GM21381 (cell line): ENCODE results near the gene MAGI2.

Experiments
- ATAC-seq: cut with Tn5 transposase; IDR thresholded peaks from one replicate; pipeline ENCODE4 v1.9.1; 2021; ENCODE audit warnings: mild to moderate bottlenecking, moderate library complexity; ENCODE audit not compliant: unreplicated experiment

Gene MAGI2

DNA sequence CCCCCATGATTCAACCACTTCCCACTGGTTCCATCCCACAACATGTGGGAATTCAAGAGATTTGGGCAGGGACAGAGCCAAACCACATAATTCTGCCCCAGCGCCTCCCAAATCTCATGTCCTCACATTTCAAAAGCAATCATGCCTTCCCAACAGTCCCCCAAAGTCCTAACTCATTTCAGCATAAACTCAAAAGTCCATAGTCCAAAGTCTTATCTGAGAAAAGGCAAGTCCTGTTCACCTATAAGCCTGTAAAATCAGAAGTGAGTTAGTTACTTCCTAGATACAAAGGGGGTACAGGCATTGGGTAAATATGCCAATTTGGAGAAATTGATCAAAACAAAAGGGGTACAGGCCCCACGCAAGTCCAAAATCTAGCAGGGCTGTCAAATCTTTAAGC is 272.9 kb downstream of the MAGI2 start:
- ATAC-seq, result no peak

GRCh38 chr7:79176859-79177477 is 276.5 kb downstream of the MAGI2 start:
- ATAC-seq, result no peak

- ATAC-seq, result no peak
Measured at GRCh38 chr7:79175374-79175773, 278.1 kb downstream of the MAGI2 start.

DNA sequence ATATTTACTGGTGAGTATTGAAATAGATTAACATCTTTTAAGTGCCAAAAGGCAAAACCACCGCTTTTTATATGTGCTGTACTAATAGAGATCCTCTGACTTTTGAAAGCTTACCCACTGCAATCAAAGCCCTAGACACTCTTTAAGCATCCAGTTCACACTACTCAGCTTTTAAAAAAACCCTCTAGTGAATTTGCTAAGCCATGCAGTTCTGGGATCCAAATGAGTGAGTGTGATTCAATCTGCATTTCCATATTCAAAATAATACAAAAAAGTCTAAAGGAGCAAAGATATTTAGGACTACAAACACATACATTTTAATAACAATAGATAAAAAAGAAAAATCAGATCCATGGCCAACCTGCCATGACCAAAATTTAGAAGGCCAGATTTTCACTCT is 288.2 kb downstream of the MAGI2 start:
- no peak for ATAC-seq

DNA sequence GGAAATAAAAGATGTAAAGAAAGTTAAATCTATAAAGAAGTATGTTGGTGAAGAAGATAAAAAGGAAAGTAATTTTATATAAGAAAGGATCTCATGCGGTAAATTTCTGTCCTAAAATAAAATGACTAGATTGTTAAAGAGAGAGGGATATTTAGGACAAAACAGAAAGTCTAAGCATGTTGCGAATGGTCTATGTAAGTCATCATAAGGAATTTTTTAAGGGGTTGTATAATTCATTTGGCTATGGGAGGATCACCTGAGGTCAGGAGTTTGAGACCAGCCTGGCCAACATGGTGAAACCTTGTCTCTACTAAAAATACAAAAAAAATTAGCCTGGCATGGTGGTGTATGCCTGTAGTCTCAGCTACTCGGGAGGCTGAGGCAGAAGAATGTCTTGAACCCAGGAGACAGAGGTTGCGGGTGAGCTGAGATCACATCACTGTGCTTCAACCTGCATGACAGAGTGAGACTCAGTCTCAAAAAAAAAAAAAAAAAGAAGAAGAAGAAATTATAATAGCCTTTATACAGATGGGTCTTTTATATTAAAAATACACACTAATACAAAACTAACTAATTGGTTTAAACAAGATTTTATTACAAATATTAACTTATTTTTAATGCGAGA is 294.3 kb downstream of the MAGI2 start:
- no peak for ATAC-seq

DNA sequence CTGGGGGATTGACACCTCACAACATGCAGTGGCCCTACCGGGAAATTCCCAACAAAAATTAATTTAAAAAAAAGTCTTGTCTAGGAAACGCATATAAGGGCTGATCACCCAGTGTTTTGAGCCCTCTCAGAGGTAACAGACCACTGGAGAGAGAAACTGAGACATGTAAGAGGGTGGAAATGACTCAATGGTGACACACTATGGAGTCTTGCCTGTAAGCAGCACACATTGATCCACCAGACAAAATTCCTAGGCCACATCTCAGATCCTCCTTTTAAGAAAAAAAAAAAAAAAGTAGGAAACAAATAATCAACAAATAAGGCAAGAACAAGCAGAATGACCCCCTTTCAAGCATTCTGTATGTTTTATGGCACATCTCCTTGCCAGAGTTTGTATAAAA is 296.2 kb downstream of the MAGI2 start:
- no peak for ATAC-seq

GRCh38 chr7:79149831-79150230 is 303.6 kb downstream of the MAGI2 start:
- ATAC-seq, result no peak

- ATAC-seq, result no peak
Measured at GRCh38 chr7:79142706-79143105, 310.8 kb downstream of the MAGI2 start.

GRCh38 chr7:79141252-79141651 is 312.2 kb downstream of the MAGI2 start:
- no peak for ATAC-seq

DNA sequence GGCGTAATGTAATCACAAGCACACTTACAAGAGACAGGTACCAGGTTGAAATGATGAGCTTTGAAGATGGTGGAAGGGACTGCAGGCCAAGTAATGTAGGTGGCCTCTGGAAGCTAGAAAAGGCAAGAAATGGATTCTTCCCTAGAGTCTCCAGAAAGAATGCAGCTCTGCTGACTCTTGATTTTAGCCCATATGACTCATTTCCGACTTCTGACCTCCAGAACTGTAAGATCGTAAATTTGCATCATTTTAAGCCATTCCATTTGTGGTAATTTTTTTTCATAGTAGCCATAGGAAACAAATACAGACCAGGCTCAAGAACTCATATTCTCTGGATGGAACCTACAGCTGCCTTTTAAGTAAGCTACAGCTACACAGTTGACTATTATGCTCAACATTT is 315.5 kb downstream of the MAGI2 start:
- no peak for ATAC-seq

GRCh38 chr7:79132844-79133451 is 320.5 kb downstream of the MAGI2 start:
- no peak for ATAC-seq

DNA sequence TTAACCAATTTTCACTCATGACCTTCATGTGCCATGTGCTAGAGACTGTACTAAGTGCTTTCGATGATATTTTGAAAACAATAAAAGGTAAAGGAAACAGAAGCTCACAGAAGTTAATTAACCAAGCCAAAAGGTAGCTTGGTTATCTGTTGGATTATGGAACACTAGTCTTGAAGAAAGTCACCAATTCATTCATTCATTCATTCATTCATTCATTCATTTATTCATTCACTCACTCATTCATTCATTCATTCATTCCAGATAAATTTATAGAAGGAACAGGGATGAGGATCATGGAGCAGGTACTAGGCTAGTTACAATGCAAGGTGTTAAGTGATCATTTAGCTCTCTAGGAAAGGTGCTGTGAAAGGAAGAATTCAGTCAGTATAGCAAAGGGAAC is 322.8 kb downstream of the MAGI2 start:
- no peak for ATAC-seq

DNA sequence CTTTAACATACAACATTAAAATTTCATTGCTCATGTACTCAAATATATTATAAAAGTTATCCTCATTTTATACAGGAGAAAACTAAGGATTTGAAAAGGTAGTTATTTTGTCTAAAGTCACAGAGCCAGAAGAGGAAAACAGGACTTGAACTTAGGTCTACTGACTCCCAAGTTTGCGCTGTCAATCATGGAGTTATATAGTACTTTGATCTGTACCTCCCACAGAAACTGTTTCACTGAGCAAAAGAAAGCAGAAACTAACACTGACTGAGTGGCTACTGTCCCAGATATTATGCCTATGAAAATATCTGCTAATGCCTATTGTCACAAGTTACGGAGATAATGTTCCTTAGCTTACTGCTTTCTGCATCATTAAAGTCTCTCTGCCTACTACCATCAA is 329.1 kb downstream of the MAGI2 start:
- ATAC-seq, result no peak

DNA sequence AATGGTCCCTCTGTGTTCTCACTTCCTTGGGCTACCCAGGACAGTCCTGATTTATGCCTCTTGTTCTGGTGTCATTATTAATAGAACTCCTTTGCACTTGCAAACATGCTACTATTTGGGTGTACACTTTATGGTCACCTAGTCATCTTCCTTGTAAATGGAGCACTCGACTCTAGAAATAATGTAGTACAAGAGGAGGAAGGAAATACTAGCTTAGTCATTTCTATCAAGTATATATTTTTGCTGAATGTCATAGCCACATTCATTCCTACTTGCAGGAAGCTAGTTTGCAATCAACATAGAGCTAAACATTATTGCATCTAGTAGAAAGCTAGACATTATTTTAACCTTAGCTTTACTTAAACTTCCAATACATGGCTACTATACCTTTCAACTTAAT is 335.3 kb downstream of the MAGI2 start:
- no peak for ATAC-seq

DNA sequence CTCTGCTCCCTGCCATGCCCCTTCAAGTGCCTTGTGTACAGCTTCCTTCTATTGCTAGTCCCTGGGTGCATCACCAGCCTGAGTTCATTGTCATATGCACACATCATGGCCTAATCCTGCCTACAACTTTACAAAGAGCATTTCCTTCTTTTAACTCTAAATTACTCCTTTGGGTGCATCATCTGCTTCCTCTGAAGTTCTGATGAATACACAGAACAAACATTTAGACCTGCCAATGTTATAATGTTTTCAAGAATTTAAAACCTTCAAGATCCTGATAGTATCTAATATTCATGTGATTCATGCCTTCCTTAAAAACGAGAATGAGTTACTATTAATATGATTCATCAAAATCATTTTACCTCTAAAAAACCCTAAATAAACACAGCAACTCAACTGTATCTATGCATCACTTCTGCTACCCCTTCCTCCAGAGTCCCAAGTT is 357.1 kb downstream of the MAGI2 start:
- no peak for ATAC-seq

GRCh38 chr7:79093421-79093820 is 360.0 kb downstream of the MAGI2 start:
- ATAC-seq, result no peak

- no peak for ATAC-seq
Measured at GRCh38 chr7:79091661-79092060, 361.8 kb downstream of the MAGI2 start.

- ATAC-seq, result no peak
Measured at GRCh38 chr7:79091011-79091410, 362.5 kb downstream of the MAGI2 start.

DNA sequence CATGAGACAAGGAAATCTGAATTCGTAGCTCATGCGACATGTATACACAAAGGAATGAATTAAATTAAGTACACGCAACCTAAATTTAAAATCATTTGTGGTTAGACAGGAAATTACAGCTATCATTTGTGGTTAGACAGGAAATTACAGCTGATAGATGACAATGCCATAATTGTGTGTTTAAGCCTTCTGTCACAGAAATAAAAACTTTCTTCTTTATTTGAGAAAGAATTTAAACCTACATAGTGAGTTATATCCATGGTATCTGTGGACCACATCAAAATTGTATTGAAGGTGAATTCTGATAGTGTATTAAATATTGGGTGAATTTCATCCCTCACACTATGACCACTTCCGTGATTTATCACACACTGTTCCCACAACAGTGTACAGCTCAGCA is 362.9 kb downstream of the MAGI2 start:
- no peak for ATAC-seq

DNA sequence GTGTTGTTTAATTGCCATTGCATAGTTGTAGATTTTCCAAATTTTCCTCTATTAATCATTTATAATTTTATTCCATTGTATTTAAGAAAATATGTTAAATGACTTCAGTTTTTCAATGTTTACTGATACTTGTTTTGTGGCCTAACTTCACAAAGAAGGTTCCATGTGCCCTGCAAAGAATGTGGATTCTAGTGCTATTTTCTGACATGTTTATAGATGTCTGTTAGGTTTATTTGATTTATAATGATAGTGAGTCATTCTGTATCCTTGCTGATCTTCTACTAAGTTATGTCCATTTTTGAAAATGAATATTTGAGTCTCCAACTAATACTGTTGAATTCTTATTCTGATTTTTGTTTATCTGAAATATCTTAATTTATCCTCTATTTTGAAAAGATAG is 369.0 kb downstream of the MAGI2 start:
- ATAC-seq, result no peak

DNA sequence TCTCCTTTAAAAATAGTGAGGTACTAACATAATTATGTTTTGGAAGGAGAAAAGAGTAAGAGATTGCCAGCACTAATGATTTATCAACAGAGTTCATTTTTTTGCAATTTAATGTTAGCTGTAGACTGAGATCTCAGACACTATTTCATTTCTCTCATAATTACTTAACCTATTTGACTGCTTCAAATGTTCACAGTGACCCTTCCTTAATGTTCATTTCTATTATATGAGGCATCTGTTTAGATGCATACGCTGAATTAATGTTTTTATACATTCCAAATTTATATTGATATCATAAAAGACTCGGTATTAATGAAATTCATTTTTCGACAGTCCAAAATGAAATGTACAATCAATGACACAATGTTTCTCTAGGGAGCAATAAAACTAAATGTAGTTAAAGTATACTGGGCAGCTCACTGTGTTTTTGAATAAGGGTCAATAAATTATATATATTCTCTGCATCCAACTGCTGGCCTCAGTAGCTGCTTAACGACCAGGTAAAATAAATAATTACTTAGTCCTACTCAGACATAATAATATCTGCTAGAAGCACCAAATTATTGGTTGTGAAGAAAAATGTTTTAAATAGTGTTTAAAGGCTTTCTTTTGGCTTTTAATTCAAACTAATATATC is 373.4 kb downstream of the MAGI2 start:
- no peak for ATAC-seq

- ATAC-seq, result no peak
Measured at GRCh38 chr7:79078273-79078672, 375.2 kb downstream of the MAGI2 start.
